Measurements from ENCODE around the gene DDO.

The DDO gene

GRCh38 chr6:110401585-110402176, 13.7 kb downstream of the DDO start:
- Histone ChIP-seq H3K27me3 (ENCODE audit: insufficient read depth, low read length, poor library complexity) (no peaks in the 10 kb centered on the region), H3K9ac (ENCODE audit: low read length) (no peak overlapping the region), H3K36me3 (ENCODE audit: control insufficient read depth, insufficient read depth, low read length) (no peaks in the 10 kb centered on the region), H3K27ac (ENCODE audit: low read depth, low read length) (no peak overlapping the region), H3K56ac (ENCODE audit: low read length) (no peak overlapping the region), H3K4ac (ENCODE audit: low read depth, low read length) (no peak overlapping the region), H2AK5ac (ENCODE audit: low read length) (no peak overlapping the region), H4K5ac (ENCODE audit: low read length) (no peak overlapping the region), H3K79me2 (ENCODE audit: control insufficient read depth, insufficient read depth, low read length) (no peaks in the 10 kb centered on the region), H2BK120ac (ENCODE audit: low read depth, low read length) (no peak overlapping the region), H4K8ac (ENCODE audit: low read depth, low read length) (no peak overlapping the region), H2BK5ac (ENCODE audit: low read length) (no peak overlapping the region), H3K23ac (ENCODE audit: low read length) (no peak overlapping the region), H3K18ac (ENCODE audit: low read length) (no peak overlapping the region), H2BK15ac (replicated peaks; ENCODE audit: low read depth) (no peak overlapping the region), H3K4me1 (ENCODE audit: control insufficient read depth, low read depth, low read length) (no peaks in the 10 kb centered on the region), H3K4me3 (ENCODE audit: low read length) (no peak overlapping the region), H3K79me1 (ENCODE audit: low read length) (no peaks in the 10 kb centered on the region), H3K4me2 (ENCODE audit: low read length) (no peak overlapping the region)
- no CpG with 5 or more reads among the region's 4 CpGs for WGBS (ENCODE audit: extremely low coverage, insufficient coverage, low lambda C conversion rate)
- no peak for DNase-seq

- no peak overlapping the region for H3K4me2 ChIP-seq (ENCODE audit: low read length)
- no peaks in the 10 kb centered on the region for H3K4me1 ChIP-seq (ENCODE audit: control insufficient read depth, low read depth, low read length)
- H2BK120ac ChIP-seq (ENCODE audit: low read depth, low read length): no peak overlapping the region
- H3K79me1 ChIP-seq (ENCODE audit: low read length): no peaks in the 10 kb centered on the region
- no peaks in the 10 kb centered on the region for H3K27me3 ChIP-seq (ENCODE audit: insufficient read depth, low read length, poor library complexity)
- H2AK5ac ChIP-seq (ENCODE audit: low read length): no peak overlapping the region
- H3K36me3 ChIP-seq (ENCODE audit: control insufficient read depth, insufficient read depth, low read length): no peaks in the 10 kb centered on the region
- H4K8ac ChIP-seq (ENCODE audit: low read depth, low read length): no peak overlapping the region
- no peaks in the 10 kb centered on the region for H3K79me2 ChIP-seq (ENCODE audit: control insufficient read depth, insufficient read depth, low read length)
- H3K27ac ChIP-seq (ENCODE audit: low read depth, low read length): no peak overlapping the region
- H3K56ac ChIP-seq (ENCODE audit: low read length): no peak overlapping the region
- H3K18ac ChIP-seq (ENCODE audit: low read length): no peak overlapping the region
- H3K23ac ChIP-seq (ENCODE audit: low read length): no peak overlapping the region
- no peak overlapping the region for H2BK15ac ChIP-seq (replicated peaks; ENCODE audit: low read depth)
- no peak overlapping the region for H3K4ac ChIP-seq (ENCODE audit: low read depth, low read length)
- no peak overlapping the region for H3K9ac ChIP-seq (ENCODE audit: low read length)
- DNase-seq: no peak
- no CpG with 5 or more reads among the region's 18 CpGs for WGBS (ENCODE audit: extremely low coverage, insufficient coverage, low lambda C conversion rate)
- H3K4me3 ChIP-seq (ENCODE audit: low read length): no peak overlapping the region
- H4K5ac ChIP-seq (ENCODE audit: low read length): no peak overlapping the region
- no peak overlapping the region for H2BK5ac ChIP-seq (ENCODE audit: low read length)
Measured at GRCh38 chr6:110400208-110400607, 15.2 kb downstream of the DDO start.

GRCh38 chr6:110399219-110400071, 15.9 kb downstream of the DDO start:
- no peak overlapping the region for H3K4ac ChIP-seq (ENCODE audit: low read depth, low read length)
- no peak overlapping the region for H2BK5ac ChIP-seq (ENCODE audit: low read length)
- no peak overlapping the region for H4K5ac ChIP-seq (ENCODE audit: low read length)
- no peak for DNase-seq
- H3K9ac ChIP-seq (ENCODE audit: low read length): no peak overlapping the region
- WGBS (ENCODE audit: extremely low coverage, insufficient coverage, low lambda C conversion rate): no CpG with 5 or more reads among the region's 43 CpGs
- H3K36me3 ChIP-seq (ENCODE audit: control insufficient read depth, insufficient read depth, low read length): no peaks in the 10 kb centered on the region
- H3K18ac ChIP-seq (ENCODE audit: low read length): no peak overlapping the region
- no peak overlapping the region for H3K4me3 ChIP-seq (ENCODE audit: low read length)
- H3K27me3 ChIP-seq (ENCODE audit: insufficient read depth, low read length, poor library complexity): no peaks in the 10 kb centered on the region
- H3K56ac ChIP-seq (ENCODE audit: low read length): no peak overlapping the region
- no peaks in the 10 kb centered on the region for H3K79me2 ChIP-seq (ENCODE audit: control insufficient read depth, insufficient read depth, low read length)
- no peak overlapping the region for H4K8ac ChIP-seq (ENCODE audit: low read depth, low read length)
- H2AK5ac ChIP-seq (ENCODE audit: low read length): no peak overlapping the region
- no peak overlapping the region for H3K23ac ChIP-seq (ENCODE audit: low read length)
- H3K4me1 ChIP-seq (ENCODE audit: control insufficient read depth, low read depth, low read length): no peaks in the 10 kb centered on the region
- H2BK15ac ChIP-seq (replicated peaks; ENCODE audit: low read depth): no peak overlapping the region
- H3K79me1 ChIP-seq (ENCODE audit: low read length): no peaks in the 10 kb centered on the region
- H2BK120ac ChIP-seq (ENCODE audit: low read depth, low read length): no peak overlapping the region
- H3K4me2 ChIP-seq (ENCODE audit: low read length): no peak overlapping the region
- no peak overlapping the region for H3K27ac ChIP-seq (ENCODE audit: low read depth, low read length)

- no peaks in the 10 kb centered on the region for H3K27me3 ChIP-seq (ENCODE audit: insufficient read depth, low read length, poor library complexity)
- H3K18ac ChIP-seq (ENCODE audit: low read length): no peak overlapping the region
- H3K4ac ChIP-seq (ENCODE audit: low read depth, low read length): no peak overlapping the region
- H3K79me2 ChIP-seq (ENCODE audit: control insufficient read depth, insufficient read depth, low read length): no peaks in the 10 kb centered on the region
- no peak overlapping the region for H2BK120ac ChIP-seq (ENCODE audit: low read depth, low read length)
- H3K4me1 ChIP-seq (ENCODE audit: control insufficient read depth, low read depth, low read length): no peaks in the 10 kb centered on the region
- H4K5ac ChIP-seq (ENCODE audit: low read length): no peak overlapping the region
- H3K56ac ChIP-seq (ENCODE audit: low read length): no peak overlapping the region
- no peak overlapping the region for H3K23ac ChIP-seq (ENCODE audit: low read length)
- H3K4me2 ChIP-seq (ENCODE audit: low read length): no peak overlapping the region
- no peak for DNase-seq
- no peak overlapping the region for H3K9ac ChIP-seq (ENCODE audit: low read length)
- no peak overlapping the region for H2BK5ac ChIP-seq (ENCODE audit: low read length)
- WGBS (ENCODE audit: extremely low coverage, insufficient coverage, low lambda C conversion rate): no CpG with 5 or more reads among the region's 4 CpGs
- H2AK5ac ChIP-seq (ENCODE audit: low read length): no peak overlapping the region
- no peak overlapping the region for H3K27ac ChIP-seq (ENCODE audit: low read depth, low read length)
- no peak overlapping the region for H3K4me3 ChIP-seq (ENCODE audit: low read length)
- no peaks in the 10 kb centered on the region for H3K79me1 ChIP-seq (ENCODE audit: low read length)
- no peak overlapping the region for H2BK15ac ChIP-seq (replicated peaks; ENCODE audit: low read depth)
- H3K36me3 ChIP-seq (ENCODE audit: control insufficient read depth, insufficient read depth, low read length): no peaks in the 10 kb centered on the region
- H4K8ac ChIP-seq (ENCODE audit: low read depth, low read length): no peak overlapping the region
Measured at GRCh38 chr6:110398778-110399177, 16.6 kb downstream of the DDO start.

GRCh38 chr6:110395221-110395620, 20.2 kb downstream of the DDO start:
- H3K4me3 ChIP-seq (ENCODE audit: low read length): no peak overlapping the region
- no peaks in the 10 kb centered on the region for H3K79me2 ChIP-seq (ENCODE audit: control insufficient read depth, insufficient read depth, low read length)
- H3K27ac ChIP-seq (ENCODE audit: low read depth, low read length): no peak overlapping the region
- no peak overlapping the region for H3K23ac ChIP-seq (ENCODE audit: low read length)
- H3K4ac ChIP-seq (ENCODE audit: low read depth, low read length): no peak overlapping the region
- H2BK15ac ChIP-seq (replicated peaks; ENCODE audit: low read depth): no peak overlapping the region
- H4K8ac ChIP-seq (ENCODE audit: low read depth, low read length): no peak overlapping the region
- H4K5ac ChIP-seq (ENCODE audit: low read length): no peak overlapping the region
- H2BK5ac ChIP-seq (ENCODE audit: low read length): no peak overlapping the region
- no peak overlapping the region for H3K9ac ChIP-seq (ENCODE audit: low read length)
- H2BK120ac ChIP-seq (ENCODE audit: low read depth, low read length): no peak overlapping the region
- WGBS (ENCODE audit: extremely low coverage, insufficient coverage, low lambda C conversion rate): no CpG with 5 or more reads among the region's 4 CpGs
- DNase-seq: no peak
- no peaks in the 10 kb centered on the region for H3K79me1 ChIP-seq (ENCODE audit: low read length)
- no peak overlapping the region for H3K4me2 ChIP-seq (ENCODE audit: low read length)
- H2AK5ac ChIP-seq (ENCODE audit: low read length): no peak overlapping the region
- no peak overlapping the region for H3K18ac ChIP-seq (ENCODE audit: low read length)
- H3K36me3 ChIP-seq (ENCODE audit: control insufficient read depth, insufficient read depth, low read length): no peaks in the 10 kb centered on the region
- no peaks in the 10 kb centered on the region for H3K27me3 ChIP-seq (ENCODE audit: insufficient read depth, low read length, poor library complexity)
- no peak overlapping the region for H3K56ac ChIP-seq (ENCODE audit: low read length)
- no peaks in the 10 kb centered on the region for H3K4me1 ChIP-seq (ENCODE audit: control insufficient read depth, low read depth, low read length)

All from mesendoderm (in vitro differentiated cells).